Right renal pelvis (tissue), 4 donors: ENCODE measurements around the gene RBMS3. TPM values are rescaled to one million over a fixed set of nuclear protein-coding genes. Genes with fewer than 3 reads are reported as not detected.
"Not testable (repeated sequence)": the region's sequence is repeated elsewhere in the genome, so short reads cannot be mapped to it uniquely, and the experiment has no call there.

Experiments
- DNase-seq, 4 donors: peaks; one replicate each; pipeline ENCODE4 v3.0.0-alpha.2; 2013; ENCODE audit warnings: low read depth in 4 of 4, low spot score in 3 of 4, missing footprints in 1 of 4
- polyA plus RNA-seq, 4 donors: library from polyadenylated mRNA; unstranded; fragments of 120-200 nt; gene quantifications; one replicate each; pipeline ENCODE4 v1.2.1, GENCODE V29; 2013; ENCODE audit not compliant: insufficient read length in 4 of 4

The RBMS3 gene
- 10 to 100 TPM; 10.3 to 15.0 (median 14.5) TPM for polyA plus RNA-seq

DNA sequence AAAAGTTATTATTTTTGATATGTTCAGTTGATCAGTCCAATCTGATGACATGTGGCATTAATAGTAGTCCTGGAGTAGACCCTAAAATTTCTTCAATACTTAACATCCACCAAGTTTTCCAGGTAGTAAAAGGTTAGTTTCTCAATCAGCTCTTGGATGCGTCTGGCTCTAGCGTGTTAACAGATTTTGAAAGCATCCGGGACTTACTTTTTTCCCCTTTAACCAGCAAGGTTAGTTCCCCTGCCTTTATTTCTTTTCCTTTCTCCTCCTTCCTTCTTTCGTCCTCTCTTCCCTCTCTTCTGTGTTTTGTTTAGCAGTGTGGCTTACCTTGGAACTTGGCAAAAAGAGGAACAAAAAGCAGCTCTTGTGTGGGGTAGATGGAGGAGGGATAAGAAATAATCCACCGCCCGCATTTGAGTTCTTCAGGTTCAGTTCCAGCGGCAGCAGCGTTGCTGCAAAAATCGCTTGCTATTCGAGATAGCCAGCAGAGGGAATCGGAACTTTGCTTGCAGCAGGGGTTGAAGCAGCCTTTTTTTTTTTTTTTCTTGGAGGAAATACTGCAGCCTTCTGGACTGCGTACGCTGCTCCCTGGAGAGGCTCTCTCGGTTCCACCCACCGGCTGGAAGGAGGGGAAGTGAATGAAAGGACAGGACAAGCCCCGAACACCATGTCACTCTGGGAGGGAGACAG lies at the start of gene RBMS3:
Gene RBMS3, plus strand, starts transcription at position 668 of the 690 bp plus-strand sequence.
- DNase-seq: peak; percentile 65 to 87 (median 84)

DNA sequence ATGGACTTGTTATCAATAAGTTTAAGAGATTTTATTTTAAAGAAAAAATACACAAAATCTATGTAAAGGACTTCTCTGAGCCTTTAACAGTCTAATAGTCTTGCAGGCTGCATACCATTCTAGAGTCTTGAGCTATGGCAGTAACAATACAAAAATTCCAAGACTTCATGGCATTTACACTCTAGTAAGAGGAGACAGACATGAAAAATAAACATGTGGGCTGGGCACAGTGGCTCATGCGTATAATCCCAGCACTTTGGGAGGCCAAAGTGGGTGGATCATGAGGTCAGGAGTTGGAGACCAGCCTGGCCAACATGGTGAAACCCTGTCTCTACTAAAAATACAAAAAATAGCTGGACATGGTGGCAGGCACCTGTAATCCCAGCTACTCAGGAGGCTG lies 47.7 kb upstream of the RBMS3 start:
- DNase-seq: not testable (repeated sequence)

GRCh38 chr3:29236146-29236840 lies 44.6 kb upstream of the RBMS3 start:
- DNase-seq: no peak

DNA sequence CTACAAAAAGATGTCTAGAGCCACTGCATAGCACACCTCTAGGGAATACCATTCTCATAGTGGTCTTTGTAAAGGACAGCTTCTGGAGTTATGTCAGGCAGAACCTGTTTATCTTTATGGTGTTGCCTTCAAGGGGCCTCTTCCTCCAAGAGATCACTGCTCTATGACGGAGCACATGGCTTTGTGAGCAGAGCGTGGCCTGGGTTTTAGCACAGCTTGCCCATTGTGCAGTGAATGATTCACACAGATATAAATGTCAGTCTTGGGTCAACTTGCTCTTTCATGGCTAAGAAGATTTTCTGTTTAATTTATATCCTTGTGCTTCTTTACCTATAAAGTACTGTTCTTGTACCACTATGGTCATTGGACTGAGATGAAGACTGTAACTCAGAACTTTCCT lies 41.5 kb upstream of the RBMS3 start:
- DNase-seq: no peak

- no peak for DNase-seq
Measured at GRCh38 chr3:29240248-29240647, 40.6 kb upstream of the RBMS3 start.

DNA sequence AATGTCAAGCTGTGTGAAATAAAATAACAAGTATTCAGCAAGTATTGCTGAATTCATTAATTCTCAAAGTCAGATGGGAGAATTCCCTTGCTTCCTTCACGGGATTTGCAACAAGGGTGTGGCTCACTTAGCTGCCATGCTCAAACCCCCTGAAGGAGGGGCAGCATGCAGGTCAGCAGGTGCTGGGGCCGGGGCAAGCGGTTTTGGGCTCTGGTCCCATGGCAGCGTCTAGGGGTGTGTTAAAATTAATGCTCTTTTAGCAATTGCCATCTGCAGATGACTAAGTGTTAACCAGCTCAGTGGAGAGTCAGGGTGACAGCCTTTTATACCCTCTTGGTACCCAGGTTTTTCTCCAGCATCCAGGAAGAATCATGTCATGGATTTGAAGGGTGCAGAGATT lies 40.0 kb upstream of the RBMS3 start:
- DNase-seq: no peak

GRCh38 chr3:29241855-29242254 lies 39.0 kb upstream of the RBMS3 start:
- no peak for DNase-seq

DNA sequence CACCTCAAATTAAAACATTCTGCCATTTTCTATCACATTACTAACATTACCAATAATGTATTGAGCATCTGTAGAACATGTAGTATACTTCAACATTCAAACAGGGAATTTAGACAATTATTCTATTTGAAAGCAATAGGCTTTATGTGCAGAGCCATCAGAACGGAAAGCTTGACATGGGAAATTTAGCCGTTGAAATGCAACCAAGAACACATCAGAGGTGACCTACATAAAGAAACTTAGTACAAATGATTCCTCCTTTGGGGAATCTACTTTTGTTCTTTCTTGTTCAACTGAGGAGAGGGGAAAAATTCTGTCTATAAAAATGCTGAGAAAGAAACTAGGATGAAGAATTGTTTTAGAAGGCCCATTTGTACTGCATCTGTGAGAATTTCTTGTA lies 38.6 kb upstream of the RBMS3 start:
- DNase-seq: no peak

DNA sequence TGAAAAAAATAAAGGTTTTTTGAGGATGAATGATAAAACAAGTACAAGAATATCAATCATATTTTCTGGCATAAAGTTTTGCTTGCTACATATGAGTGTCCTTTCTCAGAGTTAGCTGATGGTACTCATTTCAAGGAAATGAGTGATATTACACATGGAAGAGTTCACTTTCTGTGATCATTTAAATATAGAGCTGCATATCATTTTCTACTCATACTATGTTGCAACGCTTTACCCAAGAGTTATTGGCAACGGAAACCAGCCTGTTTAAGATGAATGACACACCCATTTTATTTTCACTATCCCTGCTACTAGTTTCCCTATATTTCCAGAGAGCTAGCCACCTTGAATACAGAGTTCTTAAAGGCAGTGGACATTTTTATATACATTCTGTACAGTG lies 35.4 kb upstream of the RBMS3 start:
- no peak for DNase-seq

DNA sequence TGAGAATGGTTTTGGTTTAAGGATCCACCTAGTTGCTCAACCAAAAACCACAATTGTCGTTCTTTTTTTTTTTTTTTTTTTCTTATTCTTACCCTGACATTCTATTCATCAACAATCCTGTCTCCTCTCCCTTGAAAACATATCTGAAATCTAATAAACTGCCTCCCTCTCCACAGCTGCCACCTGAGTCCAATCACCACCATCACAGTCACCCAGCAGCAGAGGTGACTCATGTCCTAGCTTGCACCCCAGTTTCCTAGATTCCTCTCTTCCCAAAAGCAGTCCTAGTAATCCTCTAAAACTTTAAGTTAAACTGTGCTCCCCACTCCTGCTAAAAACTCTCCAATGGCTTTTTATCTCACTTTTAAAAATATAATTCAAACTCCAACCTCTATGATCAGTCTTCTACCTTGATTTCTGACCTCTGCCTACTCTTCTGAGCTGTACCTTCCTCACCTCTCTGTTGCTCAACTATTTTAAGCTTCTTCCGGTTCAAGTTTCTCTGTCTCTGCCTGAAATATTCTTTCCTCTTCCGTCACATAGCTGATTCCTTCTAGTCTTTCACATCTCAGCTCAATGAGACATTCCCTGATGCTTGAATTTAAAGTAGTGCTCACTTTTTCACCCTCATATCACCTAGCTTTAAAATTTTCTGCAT lies 33.7 kb upstream of the RBMS3 start:
- DNase-seq: no peak

DNA sequence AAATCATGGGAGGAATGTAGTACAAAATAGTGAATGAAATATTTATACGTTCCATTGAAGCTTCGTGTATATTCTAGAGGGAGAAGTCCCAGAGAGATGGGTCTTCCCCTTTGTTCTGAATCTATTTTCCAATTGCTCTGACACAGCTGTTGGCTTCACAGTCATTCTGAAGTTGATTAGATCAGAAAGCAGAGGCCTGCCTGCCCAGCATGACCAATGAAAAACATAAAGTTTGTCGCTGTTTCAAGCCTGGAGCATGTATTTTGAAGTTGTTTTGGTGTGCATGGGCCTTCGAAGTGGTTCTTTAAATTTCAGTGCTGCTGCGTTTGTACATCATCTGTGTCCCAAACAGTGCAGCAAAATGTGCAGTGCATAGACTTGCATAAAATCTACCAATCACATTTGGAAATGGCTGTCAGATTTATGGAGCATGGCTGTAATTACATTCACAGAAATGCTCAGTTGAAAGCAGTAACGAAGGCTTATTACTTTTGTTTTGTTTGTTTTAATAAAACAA lies 31.0 kb upstream of the RBMS3 start:
- DNase-seq: no peak

DNA sequence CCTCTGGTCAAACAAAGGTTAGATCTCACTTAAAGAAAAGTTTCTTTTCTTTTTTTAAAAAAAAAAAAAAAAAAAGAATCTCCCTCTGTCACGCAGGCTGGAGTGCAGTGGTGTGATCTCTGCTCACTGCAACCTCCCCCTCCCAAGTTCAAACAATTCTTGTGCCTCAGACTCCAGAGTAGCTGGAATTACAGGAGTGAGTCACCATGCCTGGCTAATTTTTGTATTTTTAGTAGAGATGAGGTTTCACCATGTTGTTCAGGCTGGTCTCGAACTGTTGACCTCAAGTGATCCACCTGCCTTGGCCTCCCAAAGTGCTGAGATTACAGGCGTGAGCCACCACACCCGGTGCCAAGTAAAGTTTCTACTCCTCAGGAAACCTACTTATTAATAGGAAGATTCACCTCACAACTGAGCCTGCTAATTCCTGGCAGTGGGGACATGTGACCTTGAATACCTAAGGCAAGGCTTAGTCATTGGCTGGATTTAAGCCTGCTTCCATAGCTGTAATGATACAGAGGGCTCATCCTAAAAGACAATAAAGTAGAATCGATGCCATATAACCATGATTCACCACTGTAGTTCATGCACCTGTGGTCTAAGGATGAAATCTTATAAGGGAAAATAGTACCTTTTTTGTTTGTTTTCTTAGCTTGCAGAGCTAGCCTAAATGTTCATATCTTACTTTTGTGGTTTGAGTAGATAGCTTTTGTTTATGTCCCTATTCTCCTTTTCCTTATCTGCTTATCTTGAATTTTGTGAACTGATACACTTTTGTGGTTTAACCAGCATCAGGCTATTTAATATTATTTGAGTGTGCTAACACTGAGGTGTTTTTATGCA lies 24.8 kb upstream of the RBMS3 start:
- DNase-seq: no peak

DNA sequence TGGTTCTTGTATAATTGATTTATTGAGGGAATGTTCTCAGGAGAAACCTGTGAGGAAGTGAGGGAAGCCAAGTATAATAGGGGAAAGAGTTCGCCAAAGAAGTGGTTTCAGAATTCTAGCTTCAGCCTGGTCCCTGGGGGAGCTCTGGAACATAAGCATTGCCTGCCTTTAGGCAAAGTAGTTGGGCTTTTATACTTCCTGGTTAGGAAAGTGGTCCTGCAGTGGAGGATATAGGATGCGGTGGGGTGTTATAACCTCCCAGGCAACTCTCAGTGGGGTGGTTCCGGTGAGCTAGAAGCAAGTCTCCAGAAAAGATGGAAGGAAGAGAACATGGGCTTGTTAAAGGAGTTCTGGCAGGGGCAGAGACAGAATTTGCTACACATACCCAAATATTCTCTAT lies 22.7 kb upstream of the RBMS3 start:
- DNase-seq: no peak

- DNase-seq: no peak
Measured at GRCh38 chr3:29261119-29261518, 19.8 kb upstream of the RBMS3 start.

GRCh38 chr3:29263476-29263875 lies 17.4 kb upstream of the RBMS3 start:
- DNase-seq: no peak

GRCh38 chr3:29265509-29266072 lies 15.3 kb upstream of the RBMS3 start:
- no peak for DNase-seq

GRCh38 chr3:29267226-29267625 lies 13.6 kb upstream of the RBMS3 start:
- DNase-seq: no peak

- DNase-seq: no peak
Measured at GRCh38 chr3:29268651-29269050, 12.2 kb upstream of the RBMS3 start.

DNA sequence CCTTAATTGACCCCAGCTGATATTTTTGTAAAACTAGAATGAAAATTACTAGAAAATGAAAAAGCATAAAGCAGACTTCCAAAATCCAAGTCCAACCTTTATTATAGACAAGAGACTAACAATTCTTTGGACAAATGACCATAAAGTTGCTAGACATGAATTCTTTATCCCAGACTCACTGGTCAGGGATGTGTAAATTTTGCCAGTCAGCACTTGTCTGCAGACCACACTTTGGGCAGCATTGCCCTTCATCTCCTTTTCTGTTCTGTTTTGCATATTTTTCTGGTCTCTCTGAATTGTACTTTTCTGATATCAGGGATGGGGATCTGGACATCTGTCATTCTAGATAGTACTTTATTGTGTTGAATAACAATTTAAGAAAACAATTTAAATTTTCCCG lies 10.1 kb upstream of the RBMS3 start:
- no peak for DNase-seq

- DNase-seq: no peak
Measured at GRCh38 chr3:29271475-29271874, 9.4 kb upstream of the RBMS3 start.
